Activated T-cell treated with anti-CD3 and anti-CD28 coated beads, Interleukin-2, amount 50 U/mL, for 72 hours (primary cell): Measurements from ENCODE around the gene LNX2. TPM values are rescaled to one million over a fixed set of nuclear protein-coding genes. Genes with fewer than 3 reads are reported as not detected.

Source experiments
- ATAC-seq, 2 donors: fragments of 150-1000 bp; cut with Tn5 transposase; replicated peaks in 1 of 2; 2 replicates each; pipeline ENCODE4 v1.10.0; 2021; ENCODE audit warnings: moderate library complexity in 2 of 2, mild to moderate bottlenecking in 1 of 2
- DNase-seq, 2 donors: peaks; one replicate each; pipeline ENCODE4 v3.0.0; 2021 to 2022; ENCODE audit warnings: mixed read lengths in 1 of 2
- H3K27ac Mint-ChIP-seq: one replicate; pipeline ENCODE4 v1.8.0; 2022; ENCODE audit warnings: mild to moderate bottlenecking, moderate library complexity, mixed read lengths
- H3K27me3 Mint-ChIP-seq: one replicate; pipeline ENCODE4 v1.8.0; 2022; ENCODE audit warnings: low read depth, mixed read lengths
- H3K36me3 Mint-ChIP-seq, 2 donors: one replicate each; pipeline ENCODE4 v1.8.0; 2022; ENCODE audit warnings: mixed read lengths in 2 of 2, mild to moderate bottlenecking in 1 of 2; ENCODE audit not compliant: insufficient read depth in 2 of 2
- H3K4me1 Mint-ChIP-seq: one replicate; pipeline ENCODE4 v1.8.0; 2022; ENCODE audit warnings: low read depth, mixed read lengths
- H3K4me3 Mint-ChIP-seq, 2 donors: one replicate each; pipeline ENCODE4 v1.8.0; 2022; ENCODE audit warnings: mild to moderate bottlenecking in 2 of 2, mixed read lengths in 2 of 2, moderate library complexity in 2 of 2
- H3K9me3 Mint-ChIP-seq, 2 donors: one replicate each; pipeline ENCODE4 v1.8.0; 2022; ENCODE audit warnings: mixed read lengths in 2 of 2
- total RNA-seq, 2 donors: library from RNA; stranded (reverse); gene quantifications; one replicate each; pipeline ENCODE4 v1.2.3, GENCODE V29; 2022

Gene LNX2
- total RNA-seq, 2 donors from 2014 or later, result 6.5 to 7.2 TPM

DNA sequence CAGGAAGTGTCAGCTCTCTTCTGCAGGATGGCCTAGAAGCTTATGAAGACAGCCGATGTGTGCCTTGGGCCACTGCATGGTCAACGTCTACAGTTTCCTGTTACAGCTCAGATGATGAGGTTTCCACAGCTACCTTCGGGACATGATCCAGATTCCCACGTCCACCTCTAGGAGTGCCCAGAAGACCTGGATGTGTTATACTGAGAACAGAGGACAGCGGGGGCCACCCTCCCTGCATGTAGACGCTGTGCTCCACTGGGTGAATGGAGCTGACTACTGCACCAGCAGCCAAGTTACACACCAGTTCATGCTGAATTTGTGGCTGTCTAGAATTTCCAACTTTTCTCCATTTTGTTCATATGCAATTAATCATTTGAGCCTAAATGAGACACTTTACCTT, 91.4 kb downstream of the LNX2 start:
- no peak overlapping the region for H3K27ac Mint-ChIP-seq
- peaks cover 0 to 4% of the 10 kb centered on the region in 2 donors for H3K36me3 Mint-ChIP-seq
- ATAC-seq (no peak), DNase-seq (no peak)
- H3K27me3 Mint-ChIP-seq, result peaks cover 8% of the 10 kb centered on the region
- H3K9me3 Mint-ChIP-seq, result peaks cover 0 to 1% of the 10 kb centered on the region in 2 donors
- H3K4me3 Mint-ChIP-seq, result no peak overlapping the region
- peaks cover 10% of the 10 kb centered on the region for H3K4me1 Mint-ChIP-seq

DNA sequence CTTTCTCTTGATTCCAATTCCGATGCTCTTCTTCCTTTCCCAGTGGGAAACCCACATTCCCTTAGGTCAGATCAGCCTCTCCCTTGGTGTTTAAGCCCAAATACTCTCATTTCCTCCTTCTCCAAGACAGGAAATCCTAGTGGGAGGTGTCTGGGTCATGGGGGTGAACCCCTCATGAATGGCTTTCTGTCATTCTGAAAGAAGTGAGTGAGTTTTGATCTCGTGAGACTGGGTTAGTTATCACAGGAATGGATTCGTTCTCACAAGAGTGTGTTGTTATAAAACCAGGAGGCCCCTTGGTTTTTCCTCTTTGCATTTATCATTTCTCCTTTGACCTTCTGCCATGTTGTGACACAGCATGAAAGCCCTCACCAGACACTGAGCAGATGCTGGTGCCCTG, 93.8 kb downstream of the LNX2 start:
- H3K9me3 Mint-ChIP-seq, result peaks cover 0 to 1% of the 10 kb centered on the region in 2 donors
- no peaks in the 10 kb centered on the region for H3K4me1 Mint-ChIP-seq
- peaks cover 0 to 4% of the 10 kb centered on the region in 2 donors for H3K36me3 Mint-ChIP-seq
- no peak overlapping the region for H3K4me3 Mint-ChIP-seq
- no peak overlapping the region for H3K27ac Mint-ChIP-seq
- DNase-seq, result no peak
- peaks cover 8% of the 10 kb centered on the region for H3K27me3 Mint-ChIP-seq
- no peak for ATAC-seq

DNA sequence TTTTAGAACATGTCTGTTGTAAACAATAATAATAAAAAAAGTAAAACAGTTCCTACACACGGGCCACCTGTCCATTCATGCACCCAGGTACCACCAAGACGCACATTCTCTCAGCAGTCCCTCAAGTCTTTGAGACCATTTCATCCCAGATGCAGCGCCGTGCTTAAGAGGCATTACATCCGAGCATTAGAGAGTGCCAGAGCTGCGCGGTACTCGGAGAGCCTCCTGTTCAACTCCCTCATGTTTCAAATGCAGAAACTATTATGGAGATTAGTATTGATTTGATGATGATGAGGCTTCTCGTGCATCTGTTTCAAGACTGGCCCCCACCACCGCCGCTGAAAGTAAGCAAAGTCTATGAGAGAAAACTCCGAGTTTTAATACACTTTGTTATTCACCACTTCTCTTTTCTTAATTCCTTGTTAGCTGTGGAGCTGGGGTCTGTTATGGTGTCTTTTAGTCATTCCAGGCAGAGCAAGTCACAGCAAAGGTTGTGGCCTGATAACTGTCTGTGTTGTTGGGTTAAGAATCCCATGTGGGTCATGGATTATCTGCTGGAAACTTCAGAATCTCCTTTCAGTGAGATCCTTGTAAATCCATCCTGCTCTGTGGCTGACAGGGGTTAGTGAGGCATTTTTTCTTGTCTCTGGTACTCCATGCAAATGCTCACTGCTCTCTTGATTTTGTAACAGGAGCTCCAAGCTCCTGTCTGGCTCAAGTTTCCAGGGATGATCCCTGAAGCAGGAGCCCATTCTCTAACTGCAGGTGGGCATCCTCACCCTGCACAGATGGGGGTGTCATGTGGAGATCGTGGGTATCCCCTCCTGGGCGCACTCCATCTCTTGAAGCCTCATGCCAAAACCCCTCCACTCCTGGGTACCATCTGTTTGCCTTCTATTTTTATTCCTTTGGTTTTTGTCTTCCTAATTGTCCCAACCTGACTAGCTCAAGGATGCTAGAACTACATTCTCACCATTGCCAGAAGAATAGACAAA, 95.1 kb downstream of the LNX2 start:
- Mint-ChIP-seq H3K36me3 (peaks cover 0 to 4% of the 10 kb centered on the region in 2 donors), H3K27ac (no peak overlapping the region), H3K9me3 (peaks cover 0 to 1% of the 10 kb centered on the region in 2 donors), H3K4me3 (no peak overlapping the region), H3K27me3 (peaks cover 8% of the 10 kb centered on the region), H3K4me1 (no peaks in the 10 kb centered on the region)
- no peak for DNase-seq
- no peak for ATAC-seq

DNA sequence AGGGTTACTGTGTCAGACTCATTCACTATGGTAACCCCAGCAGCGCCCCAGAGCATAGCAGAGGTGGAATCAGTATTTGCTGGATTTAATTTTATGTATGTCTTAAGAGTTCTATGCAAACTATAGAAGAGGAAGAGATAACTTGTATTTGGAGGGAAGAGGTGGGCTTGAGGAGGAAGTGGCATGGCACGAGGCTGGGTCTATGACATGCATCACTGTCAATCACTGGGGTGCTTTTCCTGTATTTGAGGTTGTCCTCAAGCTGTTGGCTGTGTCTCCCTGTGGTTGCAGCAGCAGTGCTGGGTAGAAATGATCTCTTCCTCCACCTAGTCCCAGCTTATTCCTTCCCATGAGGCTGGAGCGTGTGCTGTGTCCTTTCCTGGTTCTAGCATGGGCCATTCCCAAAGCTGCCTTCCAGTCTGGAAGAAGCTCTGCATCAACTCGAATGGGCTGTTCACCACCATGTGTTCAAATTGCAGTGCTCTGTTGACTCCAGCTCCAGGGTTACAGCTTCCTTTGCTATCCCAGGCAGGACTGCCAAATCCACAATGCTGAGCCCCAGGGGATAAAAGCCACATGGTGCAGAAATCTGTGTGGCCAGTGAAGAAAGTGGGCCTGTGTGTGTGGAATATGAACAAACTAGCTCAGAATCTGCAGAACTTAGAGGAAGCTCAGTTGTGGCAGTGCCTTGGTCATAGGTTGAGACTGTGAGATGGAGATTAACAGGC, 96.8 kb downstream of the LNX2 start:
- Mint-ChIP-seq H3K27me3 (peaks cover 16% of the 10 kb centered on the region), H3K36me3 (no peaks in the 10 kb centered on the region), H3K9me3 (peaks cover 0 to 1% of the 10 kb centered on the region in 2 donors), H3K4me1 (no peaks in the 10 kb centered on the region), H3K27ac (no peak overlapping the region), H3K4me3 (no peak overlapping the region)
- no peak for DNase-seq
- ATAC-seq, result no peak

DNA sequence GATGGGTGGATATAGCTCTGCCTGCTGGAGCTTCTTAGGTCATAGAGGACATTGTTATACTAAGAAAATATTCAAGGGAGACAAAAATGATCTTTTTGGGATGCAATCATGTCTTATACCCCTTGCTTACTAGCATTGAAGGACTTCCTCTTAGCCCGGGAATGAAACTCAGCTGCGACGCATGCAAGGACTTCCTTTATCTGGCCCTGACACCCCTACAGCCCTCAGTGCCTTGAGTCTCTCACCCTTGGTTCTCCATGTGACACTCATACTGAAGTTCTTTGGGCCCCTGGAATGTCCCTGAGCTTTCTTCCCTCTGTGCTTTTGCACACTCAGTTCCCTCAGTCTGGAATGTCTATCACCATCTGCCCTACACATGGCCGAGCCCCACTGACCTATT, 97.5 kb downstream of the LNX2 start:
- Mint-ChIP-seq H3K36me3 (no peaks in the 10 kb centered on the region), H3K4me1 (no peaks in the 10 kb centered on the region), H3K27ac (no peak overlapping the region), H3K4me3 (no peak overlapping the region), H3K27me3 (peaks cover 16% of the 10 kb centered on the region), H3K9me3 (no peaks in the 10 kb centered on the region)
- ATAC-seq (no peak), DNase-seq (no peak)

DNA sequence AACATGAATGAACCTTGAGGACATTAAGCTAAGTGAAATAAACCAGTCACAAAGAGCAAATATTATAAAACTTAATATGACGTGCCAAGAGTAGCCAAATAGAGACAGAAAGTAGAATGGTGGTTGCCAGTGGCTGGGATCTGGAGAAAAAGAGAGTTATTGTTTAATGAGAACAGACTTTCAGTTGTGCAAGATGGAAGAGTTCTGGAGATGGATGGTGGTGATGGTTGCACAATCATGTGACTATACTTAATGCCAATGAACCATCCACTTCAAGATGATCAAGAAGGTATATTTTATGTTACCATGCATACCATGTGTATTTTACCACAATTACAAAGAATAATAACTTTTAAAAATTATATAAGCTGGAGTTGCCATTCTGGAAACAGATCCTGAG, 104.2 kb downstream of the LNX2 start:
- Mint-ChIP-seq H3K9me3 (no peaks in the 10 kb centered on the region), H3K36me3 (no peaks in the 10 kb centered on the region), H3K4me3 (no peak overlapping the region), H3K4me1 (no peaks in the 10 kb centered on the region), H3K27me3 (peaks cover 9% of the 10 kb centered on the region), H3K27ac (no peak overlapping the region)
- DNase-seq (no peak), ATAC-seq (no peak)

DNA sequence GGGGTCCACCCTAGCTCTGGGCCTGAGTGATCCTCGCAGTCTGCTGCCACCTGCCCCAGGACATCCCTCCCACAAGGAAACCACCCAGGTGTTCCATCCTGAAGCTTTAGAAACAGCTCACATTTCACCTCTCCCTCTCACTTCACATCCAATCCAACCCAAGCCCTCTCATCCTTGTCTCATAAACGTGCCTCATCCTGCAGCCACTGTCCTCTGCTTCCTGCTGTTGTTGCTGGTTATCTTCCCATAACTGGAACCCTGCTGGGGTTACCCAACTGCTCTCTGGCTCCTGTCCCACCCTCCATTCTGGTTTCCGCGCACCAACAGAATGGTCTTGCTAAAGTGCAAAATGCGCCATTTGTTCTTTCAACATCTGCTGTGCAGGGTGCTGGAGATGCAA, 110.2 kb downstream of the LNX2 start:
- Mint-ChIP-seq H3K4me3 (no peak overlapping the region), H3K36me3 (no peaks in the 10 kb centered on the region), H3K27ac (no peak overlapping the region), H3K9me3 (no peaks in the 10 kb centered on the region), H3K4me1 (no peaks in the 10 kb centered on the region), H3K27me3 (no peaks in the 10 kb centered on the region)
- ATAC-seq, result no peak
- no peak for DNase-seq

DNA sequence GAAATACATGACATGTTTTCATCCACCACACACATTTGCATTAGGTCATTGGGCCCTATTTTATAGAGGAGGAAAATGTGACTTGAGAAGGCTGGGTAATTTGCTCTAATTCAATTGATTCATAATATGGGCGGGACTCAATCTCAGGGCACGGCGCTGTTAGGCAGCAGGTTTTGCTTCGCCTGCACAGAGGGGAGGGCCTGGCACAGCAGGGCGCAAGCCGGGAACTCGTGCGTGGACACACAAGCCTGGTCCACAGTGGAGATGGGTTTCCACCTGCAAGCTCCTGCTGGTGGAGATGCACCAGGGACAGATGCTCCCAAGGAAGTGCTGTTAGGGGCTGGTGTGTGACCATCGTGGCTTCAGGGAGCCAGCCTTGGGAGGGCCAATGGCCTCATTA, 111.5 kb downstream of the LNX2 start:
- no peaks in the 10 kb centered on the region for H3K9me3 Mint-ChIP-seq
- no peak for DNase-seq
- H3K36me3 Mint-ChIP-seq, result no peaks in the 10 kb centered on the region
- H3K27me3 Mint-ChIP-seq, result no peaks in the 10 kb centered on the region
- H3K27ac Mint-ChIP-seq, result no peak overlapping the region
- no peak for ATAC-seq
- no peaks in the 10 kb centered on the region for H3K4me1 Mint-ChIP-seq
- no peak overlapping the region for H3K4me3 Mint-ChIP-seq

DNA sequence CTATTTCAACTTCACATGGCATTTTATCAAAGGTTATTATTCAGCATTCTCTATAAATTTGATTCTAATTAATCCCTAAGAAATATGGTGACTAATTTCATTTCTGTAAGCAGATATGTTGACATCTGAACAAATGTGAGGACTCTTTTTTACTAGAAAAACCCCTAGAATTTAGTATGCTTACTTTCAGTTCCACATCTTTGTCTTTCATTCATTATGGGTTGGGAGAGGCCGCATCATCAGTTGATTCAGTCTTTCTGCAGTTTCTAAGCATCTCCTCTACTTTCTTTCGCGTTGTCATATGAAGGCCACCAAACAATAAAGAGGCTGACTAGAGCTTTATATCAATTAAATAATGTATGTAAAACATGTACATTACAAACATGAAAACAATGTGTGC, 114.5 kb downstream of the LNX2 start:
- H3K27ac Mint-ChIP-seq, result no peak overlapping the region

DNA sequence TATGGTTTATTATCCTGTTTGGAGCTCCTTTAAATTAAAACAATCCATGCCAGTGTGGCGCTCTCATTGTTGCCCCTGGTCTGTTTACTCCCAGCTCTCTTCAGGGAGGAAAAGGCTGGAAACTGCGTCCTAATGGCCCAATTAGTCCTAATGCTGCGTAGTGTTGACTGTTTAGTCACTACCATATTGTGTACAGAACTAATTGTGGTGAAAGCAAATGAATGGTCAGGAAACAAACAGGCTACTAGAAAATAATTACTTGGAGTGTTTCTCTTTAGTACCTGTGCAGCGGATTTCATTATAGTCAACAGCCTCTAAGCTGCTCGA, 115.5 kb downstream of the LNX2 start:
- Mint-ChIP-seq H3K27ac (no peak overlapping the region), H3K4me1 (no peaks in the 10 kb centered on the region), H3K9me3 (no peaks in the 10 kb centered on the region), H3K36me3 (no peaks in the 10 kb centered on the region), H3K4me3 (no peak overlapping the region), H3K27me3 (no peaks in the 10 kb centered on the region)
- no peak for ATAC-seq
- no peak for DNase-seq

More for the DNA sequence above, 114.5 kb downstream of the LNX2 start:
- DNase-seq (no peak), ATAC-seq (no peak)
- Mint-ChIP-seq H3K4me1 (no peaks in the 10 kb centered on the region), H3K36me3 (no peaks in the 10 kb centered on the region), H3K27me3 (no peaks in the 10 kb centered on the region), H3K9me3 (no peaks in the 10 kb centered on the region), H3K4me3 (no peak overlapping the region)

DNA sequence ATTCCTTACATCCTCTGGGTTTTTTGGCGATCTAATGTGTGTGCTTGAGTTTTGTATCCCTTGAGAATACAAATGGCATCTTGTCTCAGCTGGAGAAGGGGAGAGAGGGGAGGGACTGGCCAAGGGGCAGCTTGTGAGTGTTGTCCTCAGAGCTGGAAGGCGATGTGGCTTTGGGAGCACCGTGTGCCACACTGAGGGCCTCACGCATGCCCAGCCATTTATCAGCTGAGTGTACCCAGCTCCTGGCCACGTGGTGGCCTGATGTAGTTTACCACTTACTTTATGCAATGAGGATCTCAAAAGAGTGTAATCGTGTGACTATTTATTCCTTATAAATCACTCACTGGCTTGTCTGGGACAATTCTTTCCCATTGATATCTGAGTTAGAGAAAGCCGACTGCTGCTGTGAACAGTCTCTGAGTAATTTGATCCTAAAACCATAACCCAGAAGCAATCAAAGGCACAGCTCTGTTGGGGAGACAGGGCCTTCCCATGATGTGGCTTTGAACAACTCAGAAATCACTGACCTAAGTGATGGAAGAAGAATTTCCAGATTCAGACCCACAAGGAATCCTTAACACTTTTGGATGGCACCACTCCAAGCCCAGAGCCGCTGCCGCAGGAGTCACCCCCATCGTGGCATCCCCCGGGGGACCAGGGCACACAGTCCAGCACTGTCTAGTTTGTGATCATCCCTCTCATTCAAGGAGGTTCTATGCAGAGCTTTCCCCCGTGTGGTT, 116.0 kb downstream of the LNX2 start:
- no peaks in the 10 kb centered on the region for H3K9me3 Mint-ChIP-seq
- H3K27ac Mint-ChIP-seq, result no peak overlapping the region
- no peaks in the 10 kb centered on the region for H3K36me3 Mint-ChIP-seq
- no peak overlapping the region for H3K4me3 Mint-ChIP-seq
- ATAC-seq (no peak), DNase-seq (no peak)
- no peaks in the 10 kb centered on the region for H3K27me3 Mint-ChIP-seq
- H3K4me1 Mint-ChIP-seq, result no peaks in the 10 kb centered on the region

DNA sequence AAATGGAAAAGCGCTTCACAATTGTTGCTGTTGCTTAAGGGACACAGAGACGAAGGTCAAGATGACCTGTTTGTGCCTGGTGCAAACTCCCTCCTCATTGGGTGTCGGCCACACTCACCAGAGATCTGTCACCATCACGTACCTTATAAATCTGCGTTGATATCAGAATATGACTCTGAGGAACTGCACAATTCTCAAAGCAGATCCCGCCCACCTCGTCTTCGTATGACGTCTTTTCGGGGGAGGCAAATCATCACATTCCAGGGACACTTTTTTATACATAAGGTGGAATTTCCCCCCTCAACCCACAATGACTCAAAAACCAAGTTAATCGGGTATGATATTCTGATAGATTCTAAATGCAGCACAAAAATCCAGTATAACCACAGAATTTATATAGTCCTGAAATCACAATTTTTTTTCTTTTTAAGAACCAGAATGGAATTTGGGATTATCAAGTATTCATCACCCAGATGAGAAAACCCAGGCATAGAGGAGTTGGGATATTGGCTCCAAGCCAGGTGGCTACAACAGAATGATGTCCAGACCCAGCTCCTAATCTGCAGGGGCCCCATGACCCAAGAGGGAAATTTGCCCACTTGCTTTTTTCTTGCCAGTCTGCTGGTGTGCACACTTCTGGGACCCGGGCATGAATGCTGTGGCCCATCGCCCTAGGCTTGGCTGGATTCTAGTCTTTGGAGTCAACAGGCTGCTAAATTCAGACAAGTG, 119.4 kb downstream of the LNX2 start:
- DNase-seq (no peak), ATAC-seq (no peak)
- Mint-ChIP-seq H3K27me3 (no peaks in the 10 kb centered on the region), H3K9me3 (no peaks in the 10 kb centered on the region), H3K36me3 (no peaks in the 10 kb centered on the region), H3K4me1 (no peaks in the 10 kb centered on the region), H3K4me3 (no peak overlapping the region), H3K27ac (no peak overlapping the region)
